BE2C (cell line): ENCODE measurements around the gene PITPNM3. TPM values are rescaled to one million over a fixed set of nuclear protein-coding genes. Genes with fewer than 3 reads are reported as not detected.

Source experiments
- DNase-seq: peaks from one replicate; pipeline ENCODE4 v3.0.0-alpha.2; 2020
- H3K27me3 ChIP-seq: fragments of 250-450 bp; sonication (Bioruptor Pico); 2 replicates; pipeline ENCODE4 v1.5.1; 2020; ENCODE audit warnings: mild to moderate bottlenecking
- H3K36me3 ChIP-seq: fragments of 250-450 bp; sonication (Bioruptor Pico); 2 replicates; pipeline ENCODE4 v1.5.1; 2020; ENCODE audit warnings: mild to moderate bottlenecking
- H3K4me1 ChIP-seq: fragments of 250-450 bp; sonication (Bioruptor Pico); 2 replicates; pipeline ENCODE4 v1.5.1; 2020
- H3K4me3 ChIP-seq: 2 replicates; pipeline ENCODE4 v1.5.1; 2011; ENCODE audit warnings: low read depth, low read length
- H3K9me3 ChIP-seq: fragments of 250-450 bp; sonication (Bioruptor Pico); 2 replicates; pipeline ENCODE4 v1.5.1; 2020
- polyA plus RNA-seq: library from polyadenylated mRNA; unstranded; fragments of >200 nt; gene quantifications from one replicate; pipeline ENCODE4 v1.2.1, GENCODE V29; 2012; ENCODE audit warnings: low read depth, missing spikeins; ENCODE audit not compliant: insufficient read length, insufficient read depth
- TF ChIP-seq, protein P1 (sequence below): IDR thresholded peaks from 2 replicates; pipeline ENCODE4 v1.5.1; 2012; ENCODE audit warnings: mild to moderate bottlenecking, low read depth, low read length

Gene PITPNM3
- polyA plus RNA-seq = not detected

- Histone ChIP-seq H3K27me3 (peaks cover 31% of the 10 kb centered on the region), H3K36me3 (no peaks in the 10 kb centered on the region), H3K4me3 (no peak within 1 kb of the TSS), H3K9me3 (no peaks in the 10 kb centered on the region), H3K4me1 (no peaks in the 10 kb centered on the region)
- DNase-seq = no peak
- TF ChIP-seq, protein P1, sequence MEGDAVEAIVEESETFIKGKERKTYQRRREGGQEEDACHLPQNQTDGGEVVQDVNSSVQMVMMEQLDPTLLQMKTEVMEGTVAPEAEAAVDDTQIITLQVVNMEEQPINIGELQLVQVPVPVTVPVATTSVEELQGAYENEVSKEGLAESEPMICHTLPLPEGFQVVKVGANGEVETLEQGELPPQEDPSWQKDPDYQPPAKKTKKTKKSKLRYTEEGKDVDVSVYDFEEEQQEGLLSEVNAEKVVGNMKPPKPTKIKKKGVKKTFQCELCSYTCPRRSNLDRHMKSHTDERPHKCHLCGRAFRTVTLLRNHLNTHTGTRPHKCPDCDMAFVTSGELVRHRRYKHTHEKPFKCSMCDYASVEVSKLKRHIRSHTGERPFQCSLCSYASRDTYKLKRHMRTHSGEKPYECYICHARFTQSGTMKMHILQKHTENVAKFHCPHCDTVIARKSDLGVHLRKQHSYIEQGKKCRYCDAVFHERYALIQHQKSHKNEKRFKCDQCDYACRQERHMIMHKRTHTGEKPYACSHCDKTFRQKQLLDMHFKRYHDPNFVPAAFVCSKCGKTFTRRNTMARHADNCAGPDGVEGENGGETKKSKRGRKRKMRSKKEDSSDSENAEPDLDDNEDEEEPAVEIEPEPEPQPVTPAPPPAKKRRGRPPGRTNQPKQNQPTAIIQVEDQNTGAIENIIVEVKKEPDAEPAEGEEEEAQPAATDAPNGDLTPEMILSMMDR = no peak
These were observed at the start of gene PITPNM3 for GRCh38 chr17:6556121-6557039. PITPNM3 (minus strand) TSS chr17:6556555; CDS start chr17:6556406, 149 bp downstream.

DNA sequence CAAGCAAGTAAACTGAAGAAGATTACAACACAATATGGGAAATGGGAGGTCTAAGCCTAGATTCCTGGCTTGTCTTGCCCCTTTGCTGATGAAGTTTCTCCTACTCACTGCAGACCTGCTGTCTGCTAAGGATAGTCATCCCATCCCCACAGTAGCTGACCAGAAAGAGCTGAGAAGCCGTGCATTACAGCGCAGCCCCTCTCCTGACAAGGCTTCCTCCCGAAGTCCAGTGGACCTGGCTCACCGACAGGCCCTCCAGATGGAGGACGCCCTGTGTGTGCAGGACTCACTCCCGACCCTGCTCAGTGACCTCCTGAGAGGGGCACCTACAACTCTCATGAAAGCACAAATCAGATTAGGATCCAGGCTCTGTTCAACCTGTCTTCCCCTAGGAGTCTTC, 48.8 kb upstream of the PITPNM3 start:
- Histone ChIP-seq H3K4me3 (no peak overlapping the region), H3K36me3 (no peaks in the 10 kb centered on the region; the same call in 1 of the 2 replicates), H3K9me3 (no peaks in the 10 kb centered on the region), H3K27me3 (no peaks in the 10 kb centered on the region), H3K4me1 (no peaks in the 10 kb centered on the region)
- TF ChIP-seq, protein P1 = no peak
- no peak for DNase-seq

GRCh38 chr17:6603744-6604325, 47.5 kb upstream of the PITPNM3 start:
- Histone ChIP-seq H3K27me3 (no peaks in the 10 kb centered on the region), H3K4me1 (no peaks in the 10 kb centered on the region), H3K36me3 (no peaks in the 10 kb centered on the region), H3K9me3 (no peaks in the 10 kb centered on the region), H3K4me3 (no peak overlapping the region)
- TF ChIP-seq, protein P1 = no peak
- DNase-seq = no peak

GRCh38 chr17:6602141-6602540, 45.8 kb upstream of the PITPNM3 start:
- no peaks in the 10 kb centered on the region for H3K9me3 ChIP-seq
- no peak overlapping the region for H3K4me3 ChIP-seq
- TF ChIP-seq, protein P1 = no peak
- no peak for DNase-seq
- H3K4me1 ChIP-seq = no peaks in the 10 kb centered on the region
- no peaks in the 10 kb centered on the region for H3K36me3 ChIP-seq
- H3K27me3 ChIP-seq = no peaks in the 10 kb centered on the region

GRCh38 chr17:6599364-6599763, 43.0 kb upstream of the PITPNM3 start:
- Histone ChIP-seq H3K4me1 (no peaks in the 10 kb centered on the region), H3K4me3 (no peak overlapping the region), H3K27me3 (no peaks in the 10 kb centered on the region), H3K36me3 (peaks cover 3% of the 10 kb centered on the region; the same call in 1 of the 2 replicates), H3K9me3 (no peaks in the 10 kb centered on the region)
- TF ChIP-seq, protein P1 = no peak
- DNase-seq = no peak

GRCh38 chr17:6597727-6598126, 41.4 kb upstream of the PITPNM3 start:
- Histone ChIP-seq H3K4me1 (no peaks in the 10 kb centered on the region), H3K27me3 (no peaks in the 10 kb centered on the region), H3K4me3 (no peak overlapping the region), H3K36me3 (peaks cover 3% of the 10 kb centered on the region; the same call in 1 of the 2 replicates), H3K9me3 (no peaks in the 10 kb centered on the region)
- DNase-seq = no peak
- TF ChIP-seq, protein P1 = no peak
